ENCODE measurements around the gene ATP2B1.

Gene ATP2B1

DNA sequence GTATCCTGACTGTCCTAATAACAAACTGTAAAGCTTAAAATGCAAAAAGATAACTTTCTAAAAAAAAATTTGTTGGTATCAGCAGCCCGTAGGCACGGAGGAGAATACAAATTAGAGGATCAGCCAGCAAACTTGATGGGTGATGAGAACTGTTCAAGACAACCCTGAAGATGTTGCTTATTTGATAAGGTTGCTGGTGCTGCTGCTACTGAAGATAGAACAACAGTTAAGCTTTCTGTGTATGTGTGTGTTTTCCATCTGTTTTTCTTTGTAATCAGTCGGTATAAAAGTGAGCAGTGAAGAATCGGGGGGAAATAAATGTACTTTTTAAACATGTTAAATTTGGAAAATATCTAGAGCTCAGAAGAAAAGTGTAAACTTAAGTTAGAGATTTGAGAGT, 115.4 kb downstream of the ATP2B1 start:
- DNase-seq (ENCODE audit: low read depth, low spot score) = no peak

DNA sequence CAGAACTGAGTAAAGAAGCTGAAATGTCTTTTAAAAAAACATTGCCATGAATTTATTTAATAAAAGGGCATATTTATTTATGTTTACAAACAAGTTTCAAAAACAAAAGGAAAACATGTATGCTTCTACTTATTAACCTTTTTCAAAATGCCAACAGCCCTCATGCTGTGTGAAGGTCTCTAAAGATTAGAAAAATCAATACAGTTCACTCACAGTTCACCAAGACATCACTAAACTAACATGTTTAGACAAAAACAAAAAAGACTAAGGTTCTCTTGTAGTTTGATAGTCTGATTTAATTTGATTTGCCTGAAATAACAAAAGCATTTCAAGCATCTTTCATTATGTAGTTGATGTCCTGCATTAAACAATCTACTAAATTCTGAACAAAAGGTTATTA, 118.9 kb downstream of the ATP2B1 start:
- DNase-seq (ENCODE audit: low read depth, low spot score) = no peak

DNA sequence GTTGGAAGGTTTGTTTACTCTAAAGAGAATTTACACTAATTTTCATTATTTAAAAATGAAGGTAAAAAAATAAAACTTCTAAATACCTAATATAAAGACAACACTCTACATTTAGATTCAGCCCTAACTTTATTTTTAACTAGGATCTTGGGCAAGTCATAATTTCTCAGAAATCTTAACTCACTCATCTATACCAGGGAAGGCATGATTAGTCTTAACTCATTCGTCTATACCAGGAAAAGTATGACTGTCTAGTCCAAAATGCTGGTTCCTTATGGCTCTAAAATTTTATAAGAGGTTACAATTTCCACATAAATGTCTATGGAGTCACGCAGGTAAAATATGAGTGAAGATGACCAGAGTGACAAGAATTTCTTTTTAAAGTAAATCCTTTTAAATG, 130.1 kb downstream of the ATP2B1 start:
- no peak for DNase-seq (ENCODE audit: low read depth, low spot score)

DNA sequence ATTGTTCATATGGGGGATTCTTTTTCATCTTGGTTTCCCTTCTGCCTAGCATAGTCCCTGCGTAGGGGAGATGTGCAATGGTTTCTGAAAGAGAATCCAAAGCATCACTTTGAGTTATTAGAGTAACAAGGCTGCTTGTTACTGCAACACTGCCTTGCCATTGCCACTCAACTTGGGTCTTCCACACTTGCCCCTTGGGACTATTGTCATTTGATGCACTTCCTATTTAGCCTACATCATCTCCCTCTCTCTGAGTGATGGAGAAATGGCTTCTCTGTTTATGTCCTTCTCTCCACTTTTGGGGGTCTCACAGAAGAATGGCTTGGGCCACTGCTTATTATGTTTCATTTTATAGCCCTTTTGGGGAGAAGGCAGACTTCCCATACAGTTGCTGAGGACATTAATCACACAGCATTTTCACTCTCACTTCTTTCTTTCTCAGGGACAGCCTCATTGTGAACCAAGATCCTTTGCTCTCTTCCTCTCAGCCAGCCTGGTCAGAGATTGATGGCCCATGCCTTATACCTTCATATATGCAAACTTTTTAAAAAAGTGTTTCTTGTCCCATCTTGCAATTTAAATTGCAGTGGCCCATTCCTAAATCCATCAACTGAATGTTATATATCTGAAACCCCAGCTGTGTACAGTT, 131.9 kb downstream of the ATP2B1 start:
- no peak for DNase-seq (ENCODE audit: low read depth, low spot score)

GRCh38 chr12:89575374-89575773, 133.3 kb downstream of the ATP2B1 start:
- no peak for DNase-seq (ENCODE audit: low read depth, low spot score)

GRCh38 chr12:89574736-89575208, 133.9 kb downstream of the ATP2B1 start:
- DNase-seq (ENCODE audit: low read depth, low spot score) = peak; percentile 56

- DNase-seq (ENCODE audit: low read depth, low spot score) = no peak
Measured at GRCh38 chr12:89573051-89573810, 135.4 kb downstream of the ATP2B1 start.

- no peak for DNase-seq (ENCODE audit: low read depth, low spot score)
Measured at GRCh38 chr12:89571491-89572195, 137.0 kb downstream of the ATP2B1 start.

DNA sequence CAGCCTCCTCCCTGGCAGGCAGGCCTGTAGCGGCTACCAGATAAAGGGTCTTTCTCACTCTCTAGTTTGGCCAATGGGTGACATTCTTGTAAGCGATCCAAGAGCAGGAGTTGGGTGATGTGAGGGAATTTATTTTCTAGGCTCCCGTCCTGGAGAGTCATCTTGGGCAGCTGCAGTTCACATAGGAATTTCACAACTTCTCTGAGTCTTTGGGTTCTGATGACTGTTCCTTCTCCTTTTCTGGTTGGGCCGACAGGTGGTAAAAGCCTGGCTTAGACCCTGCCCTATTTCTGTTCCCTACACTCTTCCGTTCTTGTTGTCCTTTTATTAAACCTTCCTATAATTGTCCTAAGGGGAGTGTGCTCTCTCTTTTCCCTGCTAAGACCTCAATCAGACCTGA, 140.2 kb downstream of the ATP2B1 start:
- DNase-seq (ENCODE audit: low read depth, low spot score) = no peak

DNA sequence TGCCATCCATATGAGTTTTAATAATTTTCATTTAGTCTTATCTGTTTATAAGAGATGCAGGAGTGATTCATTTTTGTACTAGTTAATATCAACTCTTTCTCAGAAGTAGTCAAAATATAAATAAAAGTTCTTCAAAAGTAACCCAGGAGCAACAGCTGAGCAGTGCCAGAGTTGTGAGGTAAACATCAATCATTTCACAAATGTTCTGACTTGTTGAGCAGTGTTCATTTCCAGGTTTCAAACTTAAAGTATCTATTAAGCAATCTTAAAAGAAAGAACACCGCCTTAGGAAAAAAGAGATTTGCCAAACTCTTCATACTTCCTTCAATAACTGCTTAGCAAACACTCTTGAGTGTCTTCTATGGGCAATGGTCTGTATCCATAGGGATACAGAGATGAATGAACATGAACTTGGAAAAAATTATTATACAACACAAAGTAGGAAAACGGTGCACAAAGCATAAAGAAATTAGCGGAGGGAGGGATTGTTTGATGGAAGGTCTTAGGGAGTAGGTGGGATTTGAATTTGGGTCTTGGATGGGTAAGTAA, 140.9 kb downstream of the ATP2B1 start:
- DNase-seq (ENCODE audit: low read depth, low spot score) = no peak

DNA sequence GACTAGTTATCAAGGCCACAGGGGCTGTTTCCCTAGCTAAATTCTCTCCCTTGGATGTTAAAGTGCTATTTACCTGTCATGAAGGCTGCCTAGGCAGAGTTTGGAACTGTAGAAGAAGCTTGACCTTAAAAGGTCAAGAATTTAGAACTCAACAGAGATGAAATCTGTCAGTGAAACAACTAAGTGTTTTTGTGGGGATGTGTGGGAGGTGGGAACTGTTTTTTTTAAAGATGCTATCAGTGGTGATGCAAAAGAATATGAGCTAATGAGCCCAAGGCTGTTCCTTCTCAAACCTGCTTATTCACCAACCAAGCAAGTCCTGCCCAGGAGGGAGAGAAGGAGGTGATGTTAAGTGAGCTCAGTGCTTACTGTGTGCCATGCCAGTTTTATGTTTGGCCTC, 142.0 kb downstream of the ATP2B1 start:
- no peak for DNase-seq (ENCODE audit: low read depth, low spot score)

DNA sequence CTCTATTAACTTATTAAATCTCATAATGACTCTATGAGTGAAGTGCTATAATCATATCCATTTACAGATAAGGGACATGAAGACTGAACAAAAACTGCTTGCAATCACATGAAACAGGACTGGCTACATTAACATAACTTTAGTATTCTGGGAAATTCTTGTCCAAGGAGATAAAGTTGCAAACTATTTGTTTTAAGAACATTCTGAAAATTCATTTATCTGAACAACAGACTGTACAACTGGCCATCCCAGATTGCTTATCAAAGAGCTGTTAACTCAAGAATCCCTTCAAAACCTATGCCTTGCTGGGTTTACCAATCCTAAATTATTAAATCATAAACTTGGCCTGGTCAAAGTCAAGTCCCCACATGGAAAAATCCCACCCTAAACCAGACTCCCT, 143.6 kb downstream of the ATP2B1 start:
- DNase-seq (ENCODE audit: low read depth, low spot score) = no peak

DNA sequence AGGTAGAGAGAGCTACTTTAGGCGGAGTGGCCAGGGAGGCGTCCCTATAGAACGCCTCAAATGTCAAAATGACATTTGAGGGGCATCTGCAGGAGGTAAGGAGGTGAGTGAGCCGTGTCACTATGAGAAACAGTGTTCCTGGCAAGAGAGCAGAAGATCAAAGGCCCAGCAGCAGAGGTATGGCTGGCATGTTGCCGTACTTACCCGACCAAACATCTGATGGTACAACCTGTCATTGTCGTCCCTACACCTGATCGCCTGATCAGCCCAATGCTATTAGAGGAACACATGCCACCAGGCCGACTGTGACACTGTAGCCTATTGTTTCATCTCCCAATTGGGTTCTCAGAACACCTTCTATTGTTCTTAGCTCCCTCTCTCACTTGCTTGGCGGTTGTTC, 148.9 kb downstream of the ATP2B1 start:
- DNase-seq (ENCODE audit: low read depth, low spot score) = no peak

DNA sequence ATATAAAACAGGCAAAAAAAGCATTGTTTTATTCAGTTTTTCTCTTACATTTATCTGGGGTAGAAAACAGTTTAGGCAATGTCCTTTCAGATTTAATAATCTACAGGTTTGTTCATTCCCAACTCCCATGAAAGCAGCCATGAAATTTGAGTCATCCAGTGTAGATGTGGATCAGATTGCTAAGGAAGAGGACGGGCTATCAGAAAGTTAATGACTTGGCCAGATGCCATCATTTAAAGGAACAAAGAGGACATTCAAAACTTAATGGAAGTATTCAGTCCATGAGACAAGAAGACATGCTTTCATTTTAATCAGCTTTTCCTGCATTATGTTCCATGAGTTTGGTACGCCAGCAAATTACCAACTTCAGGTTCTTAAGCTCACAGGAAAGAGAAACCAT, 151.7 kb downstream of the ATP2B1 start:
- DNase-seq (ENCODE audit: low read depth, low spot score) = no peak

- no peak for DNase-seq (ENCODE audit: low read depth, low spot score)
Measured at GRCh38 chr12:89552376-89552775, 156.3 kb downstream of the ATP2B1 start.

GRCh38 chr12:89551747-89552146, 156.9 kb downstream of the ATP2B1 start:
- no peak for DNase-seq (ENCODE audit: low read depth, low spot score)

DNA sequence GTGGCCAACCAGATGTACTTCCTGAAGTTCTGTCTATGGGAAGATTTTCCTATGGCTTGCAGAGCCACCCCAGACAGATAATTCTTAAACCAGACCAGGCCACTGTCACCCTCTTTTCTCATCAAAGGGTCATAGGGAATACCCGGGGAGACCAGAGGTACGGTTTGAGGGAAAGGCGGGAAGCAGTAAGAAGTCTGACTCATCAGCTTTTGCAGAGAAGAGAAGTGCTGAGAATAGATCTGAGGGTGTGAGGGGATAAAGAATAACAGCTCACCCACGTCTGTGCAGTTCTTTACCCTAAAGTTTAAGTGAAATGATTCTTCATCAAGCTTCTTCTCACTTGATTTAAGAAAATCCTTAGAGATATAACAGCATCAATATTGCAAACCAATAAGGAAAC, 161.5 kb downstream of the ATP2B1 start:
- DNase-seq (ENCODE audit: low read depth, low spot score) = no peak

DNA sequence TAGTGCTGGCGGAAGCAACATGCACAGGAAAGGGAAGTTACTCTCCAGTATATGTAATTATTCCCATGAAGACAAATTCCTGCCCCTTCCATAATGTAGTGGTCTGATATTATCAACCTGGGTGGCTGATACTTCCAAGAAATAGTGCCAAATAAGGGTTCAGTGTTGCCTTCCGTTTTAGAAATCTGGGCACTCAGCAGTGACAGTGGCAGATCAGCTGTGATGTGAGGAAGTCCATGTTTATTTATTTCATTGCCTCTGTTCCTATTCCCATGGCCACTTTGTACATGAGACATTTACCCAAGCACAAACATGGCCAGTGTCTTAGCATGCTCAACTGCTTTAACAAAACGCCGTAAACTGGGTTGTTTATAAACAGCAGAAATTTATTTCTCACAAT, 162.5 kb downstream of the ATP2B1 start:
- no peak for DNase-seq (ENCODE audit: low read depth, low spot score)

DNA sequence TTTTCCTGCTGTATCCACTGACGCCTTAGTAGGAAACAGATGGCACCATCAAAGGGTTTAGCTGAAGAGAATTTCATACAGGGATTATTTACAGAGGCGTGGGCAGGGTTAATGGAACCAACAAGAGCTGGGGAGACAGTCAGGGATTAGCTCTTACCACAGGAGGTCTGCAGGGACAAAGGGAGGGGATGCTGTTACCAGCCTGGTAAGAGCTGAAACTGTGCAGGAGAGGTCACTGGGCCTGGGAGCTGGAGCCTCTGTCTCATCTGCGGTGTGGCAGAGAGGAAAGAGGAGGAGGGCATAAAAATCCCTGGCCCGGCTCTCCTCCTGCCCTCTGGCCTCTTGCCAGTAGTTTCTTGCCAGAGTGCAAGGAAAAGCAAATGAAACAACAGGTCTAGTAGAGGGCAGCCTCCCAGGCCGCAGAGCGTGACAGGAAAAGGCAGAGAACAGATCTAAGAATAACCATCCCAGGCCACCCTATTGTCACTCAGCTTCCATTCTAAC, 163.9 kb downstream of the ATP2B1 start:
- DNase-seq (ENCODE audit: low read depth, low spot score) = no peak

- DNase-seq (ENCODE audit: low read depth, low spot score) = no peak
Measured at GRCh38 chr12:89544022-89544421, 164.6 kb downstream of the ATP2B1 start.

- no peak for DNase-seq (ENCODE audit: low read depth, low spot score)
Measured at GRCh38 chr12:89542912-89543592, 165.6 kb downstream of the ATP2B1 start.

GRCh38 chr12:89542236-89542635, 166.4 kb downstream of the ATP2B1 start:
- DNase-seq (ENCODE audit: low read depth, low spot score) = no peak
